ENCODE measurements around the gene ALKBH3. TPM values are rescaled to one million over a fixed set of nuclear protein-coding genes. Genes with fewer than 3 reads are reported as not detected.

ALKBH3 gene
- total RNA-seq, 1 experiment from 2014 or later = 18.8 TPM

GRCh38 chr11:43834286-43834685 lies 46.3 kb upstream of the ALKBH3 start:
- H2BK5ac ChIP-seq (ENCODE audit: insufficient read length, low read length) = no peak overlapping the region
- no peak overlapping the region for H3K23ac ChIP-seq (ENCODE audit: insufficient read length, low read depth, low read length)
- no peaks in the 10 kb centered on the region for H3K27me3 Mint-ChIP-seq (ENCODE audit: low read depth)
- no peak overlapping the region for H3K56ac ChIP-seq (ENCODE audit: insufficient read length, low read depth, low read length)
- H2BK12ac ChIP-seq (ENCODE audit: insufficient read length, low read depth, low read length) = no peak overlapping the region
- H4K20me1 ChIP-seq (ENCODE audit: control insufficient read depth, insufficient read depth, insufficient read length) = no peaks in the 10 kb centered on the region
- no peak overlapping the region for H2AFZ ChIP-seq (ENCODE audit: low read length)
- peaks cover 0 to 7% of the 10 kb centered on the region in 2 experiments; a peak in 1 of 4 replicates for H3K4me1 Mint-ChIP-seq
- no peaks in the 10 kb centered on the region for H3K27me3 ChIP-seq (ENCODE audit: insufficient read depth, low read length)
- no peak overlapping the region for H2BK120ac ChIP-seq (ENCODE audit: low read depth, low read length, poor library complexity, severe bottlenecking)
- DNase-seq = no peak
- no peak overlapping the region for H4K91ac ChIP-seq (ENCODE audit: insufficient read length, low read depth, low read length)
- no peak overlapping the region for H4K8ac ChIP-seq (replicated peaks; ENCODE audit: insufficient read length, low read depth, low read length)
- H3T11ph ChIP-seq (ENCODE audit: low read length) = no peak overlapping the region
- no peak overlapping the region for H3K9ac ChIP-seq (ENCODE audit: extremely low read depth, insufficient read length, low read length)
- no peak overlapping the region for H3K4me2 ChIP-seq (ENCODE audit: insufficient read depth, insufficient read length, low read length)
- no peaks in the 10 kb centered on the region for H3K4me1 ChIP-seq (ENCODE audit: insufficient read depth, low read length)
- H3K9me3 Mint-ChIP-seq = no peaks in the 10 kb centered on the region
- H3K4ac ChIP-seq (ENCODE audit: low read depth, low read length) = no peak overlapping the region
- no peaks in the 10 kb centered on the region for H3K23me2 ChIP-seq (ENCODE audit: insufficient read length, low read depth, low read length, poor library complexity, severe bottlenecking)
- H4K5ac ChIP-seq (ENCODE audit: insufficient read length, low read depth, low read length) = no peak overlapping the region
- no peaks in the 10 kb centered on the region for H3K79me1 ChIP-seq (ENCODE audit: insufficient read depth, low read depth, low read length, poor library complexity, severe bottlenecking)
- H3K18ac ChIP-seq (ENCODE audit: insufficient read length, low read depth, low read length) = no peak overlapping the region
- no peak overlapping the region for H3K27ac ChIP-seq (ENCODE audit: insufficient read length, low read depth, low read length)
- H3K27ac Mint-ChIP-seq = no peak overlapping the region
- H3K9me3 ChIP-seq (ENCODE audit: control insufficient read depth, low read depth, low read length) = no peaks in the 10 kb centered on the region
- no peak overlapping the region for H3K4me3 Mint-ChIP-seq
- TF ChIP-seq CTCF (conservative IDR thresholded peaks at IDR 0.05) = no peak
- no peak overlapping the region for H2BK20ac ChIP-seq (ENCODE audit: low read depth, low read length, poor library complexity, severe bottlenecking)
- no CpG with 5 or more reads among the region's 2 CpGs for WGBS (ENCODE audit: extremely low coverage, insufficient read length, low lambda C conversion rate)
- H2AK5ac ChIP-seq (ENCODE audit: insufficient read length, low read length) = no peak overlapping the region
- no peak overlapping the region for H3K14ac ChIP-seq (ENCODE audit: insufficient read depth, low read length)
- H3K36me3 Mint-ChIP-seq (ENCODE audit: insufficient read depth in 1 of 3, low read depth in 3 of 3) = peaks cover 5 to 20% (median 6%) of the 10 kb centered on the region in 3 experiments; a peak in 6 of 7 replicates
- H3K79me2 ChIP-seq (ENCODE audit: insufficient read depth, low read length) = no peaks in the 10 kb centered on the region
- H2BK15ac ChIP-seq (ENCODE audit: low read depth, low read length) = no peak overlapping the region

All from H9 (cell line).